ENCODE results near the gene GALNT13. TPM values are rescaled to one million over a fixed set of nuclear protein-coding genes. Genes with fewer than 3 reads are reported as not detected.

Gene GALNT13
- total RNA-seq: 0.64 TPM in 1 of 2 replicates, not detected in the other

GRCh38 chr2:153871231-153872221 lies at the start of gene GALNT13:
Gene GALNT13 (plus strand): TSS chr2:153871922.

